ENCODE measurements around the gene CTSA.
A peak's percentile ranks its signal among the peaks of the same experiment; 100 is the strongest.
"Not testable (repeated sequence)": the region's sequence is repeated elsewhere in the genome, so short reads cannot be mapped to it uniquely, and the experiment has no call there.

The CTSA gene

DNA sequence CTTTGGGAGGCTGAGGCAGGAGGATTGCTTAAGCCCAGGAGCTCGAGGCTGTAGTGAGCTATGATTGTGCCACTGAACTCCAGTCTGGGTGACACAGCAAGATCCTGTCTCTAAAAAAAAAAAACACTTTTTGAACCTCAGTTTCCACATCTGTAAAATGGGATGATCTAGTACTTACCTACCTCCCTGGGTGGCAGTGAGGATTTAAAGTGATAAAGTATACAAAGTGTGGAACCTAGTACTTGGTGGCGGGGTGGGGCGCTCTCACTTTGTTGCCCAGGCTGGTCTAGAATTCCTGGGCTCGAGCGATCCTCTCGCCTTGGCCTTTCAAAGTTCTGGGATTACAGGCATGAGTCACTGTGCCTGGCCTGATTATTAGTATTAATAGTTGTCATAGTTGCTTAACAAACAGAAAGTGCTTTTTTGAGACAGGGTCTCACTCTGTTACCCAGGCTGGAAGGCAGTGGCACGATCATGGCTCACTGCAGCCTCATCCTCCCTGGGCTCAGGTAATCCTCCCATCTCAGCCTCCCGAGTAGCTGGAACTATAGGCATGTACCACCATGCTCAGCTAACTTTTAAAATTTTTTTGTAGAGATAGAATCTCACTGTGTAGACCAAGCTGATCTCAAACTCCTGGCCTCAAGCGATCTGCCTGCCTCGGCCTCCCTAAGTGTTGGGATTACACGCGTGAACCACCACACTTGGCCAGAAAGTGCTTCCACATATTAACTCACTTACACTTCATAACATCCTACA is 27.8 kb downstream of the CTSA start:
- no peak for DNase-seq (ENCODE audit: low spot score)

DNA sequence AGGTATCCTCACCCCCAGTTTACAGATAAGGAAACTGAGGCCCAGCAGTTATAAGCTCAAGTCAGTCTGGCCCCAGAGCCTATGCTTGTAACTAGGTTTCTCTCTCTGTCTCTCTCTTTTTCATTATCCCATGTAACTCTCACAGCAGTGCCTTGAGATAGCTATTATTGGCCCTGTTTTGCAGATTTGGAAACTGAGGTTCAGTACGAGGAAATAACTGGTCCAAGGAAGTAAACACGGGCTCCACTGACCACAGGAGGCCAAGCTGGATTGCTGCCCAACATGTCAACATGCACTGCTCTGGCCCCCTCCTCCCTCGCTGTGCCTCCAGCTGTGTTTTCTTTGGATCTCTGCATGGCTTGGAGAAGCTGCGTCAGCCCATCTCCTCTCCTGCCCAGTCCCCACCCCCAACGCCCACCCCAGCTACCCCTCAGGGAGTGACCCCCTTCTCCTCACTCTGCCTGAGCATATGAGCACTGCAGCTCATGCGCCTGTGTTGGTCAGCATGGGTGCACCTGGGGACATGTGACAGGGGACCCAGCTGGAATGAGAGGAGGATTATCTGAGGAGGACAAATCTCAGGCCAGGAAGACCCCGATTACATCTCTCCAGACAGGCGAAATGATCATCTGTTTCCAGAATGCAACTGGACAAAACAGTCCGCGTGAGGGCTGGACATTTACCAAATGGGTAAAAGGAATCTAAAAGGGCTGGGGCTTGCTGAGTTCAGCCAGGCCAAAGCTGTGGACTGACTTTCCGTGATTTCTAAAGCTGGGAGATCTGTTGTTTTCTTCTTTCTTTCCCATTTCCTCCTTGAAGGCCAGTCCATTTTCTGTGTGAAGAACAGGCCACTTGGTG is 28.6 kb downstream of the CTSA start:
- DNase-seq (ENCODE audit: low spot score), result no peak

DNA sequence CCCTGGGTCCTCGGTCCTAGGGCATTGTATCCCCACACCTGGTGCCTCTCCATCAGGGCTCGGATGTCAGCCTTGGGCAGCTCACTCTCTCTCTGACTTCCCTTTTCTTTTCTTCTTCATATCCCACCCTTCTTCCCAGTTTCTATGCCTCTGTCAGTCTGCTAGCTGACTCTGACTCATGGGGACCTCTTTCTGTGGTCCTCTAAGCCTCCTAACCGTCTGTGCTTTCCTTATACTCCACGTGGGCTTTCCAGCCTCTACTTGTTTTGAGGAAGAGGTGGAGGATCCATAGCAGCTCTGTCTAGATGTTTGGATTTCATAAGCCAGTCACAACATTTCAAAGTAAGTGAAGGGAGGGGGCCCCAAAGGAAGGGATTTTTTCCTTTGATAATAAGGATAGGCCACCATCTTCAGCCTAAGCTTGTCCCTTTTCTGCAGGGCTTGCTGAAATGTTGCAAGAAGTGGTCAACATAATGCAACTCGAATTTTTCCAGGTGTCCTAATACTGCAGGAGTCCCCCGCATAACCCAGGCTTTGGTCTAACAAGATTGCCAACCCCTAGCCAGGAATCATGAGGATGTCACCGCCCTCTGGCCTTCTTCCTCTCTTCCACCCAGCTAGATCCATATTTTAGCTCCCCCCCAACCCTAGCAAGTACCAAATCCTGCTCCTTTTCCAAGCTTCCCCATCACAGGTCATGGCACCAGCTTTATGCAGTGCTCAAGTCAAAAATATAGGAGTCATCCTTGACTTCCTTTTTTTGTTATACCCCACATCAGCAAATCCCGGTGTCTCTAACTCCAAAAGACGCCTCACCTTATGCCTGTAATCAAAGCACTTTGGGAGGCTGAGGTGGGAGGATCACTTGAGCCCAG is 29.6 kb downstream of the CTSA start:
- no peak for DNase-seq (ENCODE audit: low spot score)

DNA sequence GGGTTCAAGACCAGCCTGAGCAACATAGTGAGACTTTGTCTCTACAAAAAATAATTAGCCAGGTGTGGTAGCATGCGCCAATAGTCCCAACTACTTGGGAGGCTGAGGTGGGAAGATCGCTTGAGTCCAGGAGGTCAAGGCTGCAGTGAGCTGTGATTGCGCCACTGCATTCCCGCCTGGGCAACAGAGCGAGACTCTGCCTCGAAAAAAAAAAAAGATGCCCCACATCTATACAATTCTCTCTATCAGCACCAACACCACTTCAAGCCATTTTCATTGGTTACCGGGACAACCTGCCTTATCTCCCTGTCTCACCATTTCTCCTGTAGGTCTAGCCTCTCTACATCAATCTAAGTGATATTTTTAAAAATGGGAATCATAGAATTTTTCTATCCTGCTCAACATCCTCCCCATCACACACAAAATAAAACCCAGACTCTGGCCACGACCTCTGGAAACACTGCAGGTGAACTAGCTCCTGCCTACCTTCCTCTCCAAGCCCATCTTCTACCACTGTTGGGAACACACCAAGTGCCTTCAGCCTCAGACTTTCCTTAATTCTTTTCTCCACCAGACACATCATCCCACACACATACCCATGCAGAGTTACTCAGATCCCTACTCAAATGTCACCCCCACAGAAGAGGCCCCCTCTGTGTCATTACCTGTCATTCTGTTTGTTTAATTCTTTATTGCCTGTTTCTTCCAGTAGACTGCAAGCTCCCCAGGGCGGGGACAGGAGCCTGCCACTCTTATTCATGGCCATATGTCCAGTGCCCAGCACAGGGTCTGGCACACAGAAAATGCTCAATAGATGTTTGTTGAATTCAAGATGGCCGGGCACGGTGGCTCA is 30.4 kb downstream of the CTSA start:
- DNase-seq (ENCODE audit: low spot score), result no peak

DNA sequence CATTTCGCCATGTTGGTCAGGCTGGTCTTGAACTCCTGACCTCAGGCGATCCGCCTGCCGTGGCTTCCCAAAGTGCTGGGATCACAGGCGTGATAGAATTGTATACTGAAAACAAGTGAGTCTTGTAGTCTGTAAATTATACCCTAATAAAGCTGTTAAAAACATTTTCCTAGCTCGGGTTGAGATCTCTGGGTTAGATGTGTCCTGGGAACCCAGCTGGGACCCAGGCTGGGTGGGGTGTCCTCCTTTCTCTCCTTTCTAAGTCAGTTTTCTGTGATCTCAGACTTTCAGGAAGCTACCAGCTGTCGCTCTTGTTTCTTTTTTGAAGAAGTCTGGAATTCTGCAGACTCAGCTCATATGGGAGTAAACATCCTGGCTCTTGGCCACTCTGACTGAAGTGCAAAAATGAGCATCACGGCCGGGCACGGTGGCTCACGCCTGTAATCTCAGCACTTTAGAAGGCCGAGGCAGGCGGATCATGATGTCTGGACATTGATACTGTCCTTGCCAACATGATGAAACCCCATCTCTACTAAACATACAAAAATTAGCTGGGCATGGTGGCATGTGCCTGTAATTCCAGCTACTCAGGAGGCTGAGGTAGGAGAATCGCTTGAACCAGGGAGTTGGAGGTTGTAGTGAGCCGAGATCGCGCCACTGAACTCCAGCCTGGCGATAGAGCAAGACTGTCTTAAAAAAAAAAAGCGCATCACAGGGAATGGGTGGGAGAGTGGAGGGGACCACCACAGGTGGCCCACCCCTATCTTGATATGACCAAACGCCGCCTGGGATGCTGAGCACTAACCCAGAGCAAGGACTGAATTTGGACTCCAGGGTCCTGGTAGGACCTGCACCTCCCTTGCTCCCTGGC is 33.5 kb downstream of the CTSA start:
- DNase-seq (ENCODE audit: low spot score), result peak; percentile 48

DNA sequence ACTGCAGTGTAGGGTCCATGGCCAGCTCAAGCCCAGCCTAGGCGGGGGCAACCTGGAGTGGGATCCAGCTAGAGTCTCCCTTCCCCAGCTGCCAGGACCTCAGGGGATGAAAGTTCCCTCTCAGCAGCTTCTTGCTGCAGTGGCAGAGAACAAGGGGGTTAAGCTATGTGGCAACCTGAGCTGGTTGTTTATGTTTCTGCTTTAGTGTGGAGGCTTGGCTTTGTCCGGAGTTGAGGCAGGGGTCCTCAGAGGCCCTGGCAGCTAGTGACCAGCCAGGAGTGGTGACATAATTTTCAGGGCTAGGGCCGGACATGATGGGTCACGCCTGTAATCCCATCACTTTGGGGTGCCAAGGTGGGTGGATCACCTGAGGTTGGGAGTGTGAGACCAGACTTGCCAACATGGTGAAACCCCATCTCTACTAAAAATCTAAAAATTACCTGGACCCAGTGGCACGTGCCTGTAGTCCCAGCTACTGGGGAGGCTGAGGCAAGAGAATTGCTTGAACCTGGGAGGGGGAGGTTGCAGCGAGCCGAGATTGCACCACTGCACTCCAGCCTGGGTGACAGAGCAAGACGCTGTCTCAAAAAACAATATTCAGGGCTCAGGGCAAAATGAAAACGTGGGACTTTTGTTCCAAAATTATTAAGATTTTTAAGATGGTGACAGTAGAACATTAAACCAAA is 34.8 kb downstream of the CTSA start:
- DNase-seq (ENCODE audit: low spot score), result no peak

DNA sequence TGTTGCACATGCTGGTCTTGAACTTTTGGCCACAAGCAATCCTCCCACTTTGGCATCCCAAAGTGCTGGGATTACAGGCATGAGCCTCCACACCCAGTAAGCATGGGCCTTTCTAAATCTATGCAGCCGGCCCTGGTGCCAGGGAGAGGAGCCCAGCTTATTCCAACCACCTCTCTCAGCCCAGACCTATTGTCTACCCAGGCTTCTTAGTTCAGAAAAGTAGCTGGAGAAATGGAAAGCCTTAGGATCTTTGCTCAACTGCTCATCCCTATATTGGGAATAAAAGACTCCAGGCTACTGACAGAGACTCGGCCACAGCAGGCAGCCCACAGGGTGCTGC is 35.6 kb downstream of the CTSA start:
- DNase-seq (ENCODE audit: low spot score), result no peak

DNA sequence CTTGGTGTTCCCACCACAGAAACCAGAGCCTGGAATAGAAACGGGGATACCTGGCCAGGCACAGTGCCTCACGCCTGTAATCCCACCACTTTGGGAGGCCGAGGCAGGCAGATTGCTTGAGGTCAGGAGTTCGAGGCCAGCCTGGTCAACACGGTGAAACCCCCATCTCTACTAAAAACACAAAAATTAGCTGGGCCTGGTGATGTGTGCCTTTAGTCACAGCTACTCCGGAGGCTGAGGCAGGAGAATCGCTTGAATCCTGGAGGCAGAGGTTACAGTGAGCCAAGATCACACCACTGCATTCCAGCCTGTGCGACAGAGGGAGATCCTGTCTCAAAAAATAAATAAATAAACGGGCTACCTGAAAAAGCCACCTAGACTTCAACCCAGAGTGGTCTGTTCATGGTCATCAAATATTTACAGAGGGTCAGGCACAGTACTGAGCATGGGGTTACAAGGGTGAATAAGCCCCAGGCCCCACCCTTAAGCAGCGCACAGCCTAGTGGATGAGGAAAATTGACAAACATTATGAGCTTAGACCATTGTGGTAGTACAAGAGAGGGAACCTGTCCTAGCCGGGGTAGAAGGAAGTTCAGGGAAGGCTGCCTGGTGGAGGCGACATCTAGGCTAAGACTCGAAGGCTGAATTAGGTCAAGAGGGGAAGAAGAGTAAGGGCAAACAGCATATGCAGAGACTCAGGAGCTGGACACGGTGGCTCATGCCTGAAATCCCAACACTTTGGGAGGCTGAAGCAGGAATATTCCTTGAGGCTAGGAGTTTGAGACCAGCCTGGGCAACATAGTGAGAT is 36.1 kb downstream of the CTSA start:
- DNase-seq (ENCODE audit: low spot score), result no peak

DNA sequence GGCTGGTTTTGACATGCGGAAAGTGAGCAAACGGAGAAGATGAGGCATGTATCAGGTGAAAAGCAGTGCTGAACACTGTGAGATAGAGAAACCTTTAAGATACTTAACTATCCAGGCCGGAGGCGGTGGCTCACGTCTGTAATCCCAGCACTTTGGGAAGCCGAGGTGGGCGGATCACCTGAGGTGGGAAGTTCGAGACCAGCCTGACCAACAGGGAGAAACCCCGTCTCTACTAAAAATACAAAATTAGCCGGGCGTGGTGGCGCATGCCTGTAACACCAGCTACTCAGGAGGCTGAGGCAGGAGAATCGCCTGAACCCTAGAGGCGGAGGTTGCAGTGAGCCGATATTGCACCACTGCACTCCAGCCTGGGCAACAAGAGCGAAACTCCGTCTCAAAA is 40.5 kb downstream of the CTSA start:
- DNase-seq (ENCODE audit: low spot score), result not testable (repeated sequence)

DNA sequence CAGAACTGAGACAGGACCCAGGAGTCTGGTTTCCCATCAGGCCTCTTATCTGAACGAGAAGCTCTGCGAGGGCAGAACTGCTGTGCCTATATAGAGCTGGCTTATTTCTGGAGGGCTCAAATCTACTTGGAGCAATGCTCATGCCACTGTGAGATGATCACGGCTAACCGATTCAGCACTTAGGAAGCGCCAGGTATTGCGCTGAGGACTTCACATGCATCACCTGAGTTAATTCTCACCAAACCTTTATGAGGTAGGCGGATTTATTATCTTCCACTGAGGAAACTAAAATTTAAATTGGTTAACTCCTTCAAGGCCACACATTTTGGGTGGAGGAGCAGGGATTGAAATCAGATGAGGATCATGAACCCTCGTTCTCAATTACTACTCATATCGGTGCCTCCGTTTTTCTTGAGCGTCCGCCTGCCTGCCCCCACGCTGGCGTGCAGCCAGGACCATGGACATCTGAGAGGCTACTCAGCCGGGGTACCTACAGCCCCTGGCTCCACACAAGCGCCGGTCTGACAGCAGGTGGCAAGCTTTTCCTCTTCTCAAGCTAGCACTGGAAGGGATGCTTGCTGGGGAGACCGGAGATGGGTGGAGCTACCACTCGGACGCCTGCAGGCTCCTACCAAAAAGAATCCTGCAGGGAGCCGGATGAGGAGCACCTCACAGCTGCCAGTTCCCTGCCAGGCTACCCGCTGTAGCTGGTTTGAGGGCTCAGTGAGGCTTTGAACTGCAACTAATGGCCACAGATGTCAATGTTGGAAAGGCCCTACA is 42.3 kb downstream of the CTSA start:
- peak; percentile 69 for DNase-seq (ENCODE audit: low spot score)

DNA sequence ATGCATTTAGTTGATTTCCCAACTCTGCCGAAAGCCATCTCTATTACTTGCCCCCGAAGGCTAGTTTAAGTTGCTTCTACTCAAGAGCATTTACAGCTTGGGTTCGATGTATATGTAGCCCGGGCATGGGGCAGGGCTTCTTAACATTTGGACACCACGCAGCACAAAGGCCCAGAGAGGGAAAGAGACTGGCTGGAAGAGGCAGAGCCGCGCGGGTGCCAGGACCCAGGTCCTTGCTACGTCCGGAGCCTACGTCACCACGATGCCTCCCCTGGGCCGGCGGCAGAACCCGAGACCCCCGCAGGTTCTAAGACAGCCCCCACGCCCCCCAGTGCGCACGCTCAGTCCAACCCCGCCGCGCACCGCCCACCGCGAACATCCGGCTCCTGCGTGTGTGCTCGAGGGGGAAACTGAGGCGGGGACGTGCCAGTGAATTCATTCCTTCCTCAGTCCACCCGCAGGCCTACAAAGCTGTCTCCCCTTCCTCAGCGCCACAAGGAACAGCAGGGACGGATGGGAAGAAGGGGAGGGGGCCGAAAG is 43.0 kb downstream of the CTSA start:
- no peak for DNase-seq (ENCODE audit: low spot score)

DNA sequence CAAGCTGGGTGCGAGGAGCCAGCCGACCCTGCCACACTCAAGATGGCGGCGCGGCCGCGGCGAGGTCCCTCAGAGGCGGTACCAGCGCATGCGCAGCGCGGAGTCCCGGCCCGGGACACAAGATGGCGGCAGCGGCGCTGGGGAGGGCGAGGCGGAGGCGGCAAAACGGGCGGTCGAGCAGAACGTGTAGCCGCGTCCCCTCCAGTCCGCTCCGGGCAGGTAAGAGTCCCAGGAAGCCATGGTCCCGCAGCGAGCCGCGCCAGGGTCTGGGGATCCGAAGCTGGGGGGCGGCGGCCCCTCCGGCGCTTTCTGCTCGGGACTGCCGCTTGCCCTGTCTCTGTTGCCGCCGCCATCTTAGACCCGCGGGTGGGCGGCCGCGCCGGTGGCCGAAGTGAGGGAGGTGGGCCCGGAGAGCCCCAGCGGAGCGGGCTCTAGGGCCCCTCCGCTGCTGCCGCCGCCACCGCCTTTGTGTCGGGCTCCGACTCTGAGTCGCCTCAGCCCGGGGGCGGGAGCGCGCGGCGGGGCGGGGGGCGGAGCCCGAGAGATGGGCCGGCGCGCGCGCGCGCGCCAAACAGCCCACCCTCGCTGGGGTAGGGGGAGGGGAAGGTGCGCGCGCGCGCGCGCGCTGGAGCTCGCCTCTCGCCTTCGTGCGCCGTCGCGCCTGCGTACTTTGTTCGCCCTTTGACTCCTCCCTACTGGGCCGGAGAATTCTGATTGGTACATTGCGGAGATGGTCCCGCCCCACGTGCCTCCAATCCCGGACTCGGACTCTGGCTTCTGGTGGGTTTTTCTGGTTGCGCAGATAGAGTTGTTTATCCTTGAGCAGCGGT is 43.7 kb downstream of the CTSA start, which contains the start of gene PCIF1:
TSS of gene PCIF1 (plus strand) at position 98 of the 830 bp plus-strand sequence. CDS start 4,317 bp downstream, outside the sequence.
- peak; percentile 98 for DNase-seq (ENCODE audit: low spot score)

DNA sequence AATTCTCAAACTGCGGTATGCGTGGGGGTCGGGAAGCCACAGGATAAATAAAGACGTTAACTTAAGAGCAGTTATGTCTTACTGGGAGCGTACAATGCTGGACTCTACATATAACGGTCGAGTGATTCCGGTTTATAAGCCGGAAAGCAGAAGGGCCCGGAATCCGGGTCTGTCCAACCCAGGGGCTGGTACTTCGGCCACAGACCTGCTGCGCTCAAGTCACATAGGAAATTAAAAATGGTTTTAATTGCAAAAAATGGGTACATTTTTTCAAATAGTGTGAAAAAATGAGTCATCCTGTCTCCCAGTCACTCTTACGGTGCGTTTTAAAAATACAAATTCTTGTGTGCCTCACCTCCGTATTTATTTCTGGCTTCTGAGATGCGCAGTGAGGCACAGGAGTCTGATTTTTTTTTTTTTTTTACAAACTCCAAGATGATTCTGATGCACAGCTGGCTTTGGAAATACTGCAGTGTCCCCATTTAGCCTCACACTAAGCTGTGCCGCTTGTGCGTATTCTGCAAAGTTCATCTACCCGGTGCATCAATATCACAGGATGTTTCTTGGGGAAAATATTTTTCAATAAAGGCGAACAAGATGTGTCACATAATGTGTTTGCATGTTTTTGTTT is 44.4 kb downstream of the CTSA start:
- no peak for DNase-seq (ENCODE audit: low spot score)

DNA sequence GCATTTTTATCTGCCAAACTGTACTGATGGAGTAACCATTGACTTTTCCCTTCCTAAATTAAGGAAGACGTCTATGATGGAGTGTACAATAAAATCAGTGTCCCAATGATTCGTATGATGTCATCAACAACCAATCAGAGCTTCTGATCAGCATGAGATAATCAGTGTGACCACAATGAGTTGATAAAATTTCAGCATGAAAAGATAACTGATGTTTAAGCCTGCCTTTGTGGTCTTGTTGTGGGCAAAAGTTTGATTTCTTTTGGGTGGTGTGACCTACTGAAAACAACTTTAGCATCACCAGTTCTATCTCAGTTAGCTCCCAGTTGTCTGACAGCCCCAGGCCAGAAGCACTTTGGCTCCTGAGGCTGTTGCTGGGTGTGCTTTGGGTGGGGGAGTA is 46.6 kb downstream of the CTSA start:
- DNase-seq (ENCODE audit: low spot score), result no peak

DNA sequence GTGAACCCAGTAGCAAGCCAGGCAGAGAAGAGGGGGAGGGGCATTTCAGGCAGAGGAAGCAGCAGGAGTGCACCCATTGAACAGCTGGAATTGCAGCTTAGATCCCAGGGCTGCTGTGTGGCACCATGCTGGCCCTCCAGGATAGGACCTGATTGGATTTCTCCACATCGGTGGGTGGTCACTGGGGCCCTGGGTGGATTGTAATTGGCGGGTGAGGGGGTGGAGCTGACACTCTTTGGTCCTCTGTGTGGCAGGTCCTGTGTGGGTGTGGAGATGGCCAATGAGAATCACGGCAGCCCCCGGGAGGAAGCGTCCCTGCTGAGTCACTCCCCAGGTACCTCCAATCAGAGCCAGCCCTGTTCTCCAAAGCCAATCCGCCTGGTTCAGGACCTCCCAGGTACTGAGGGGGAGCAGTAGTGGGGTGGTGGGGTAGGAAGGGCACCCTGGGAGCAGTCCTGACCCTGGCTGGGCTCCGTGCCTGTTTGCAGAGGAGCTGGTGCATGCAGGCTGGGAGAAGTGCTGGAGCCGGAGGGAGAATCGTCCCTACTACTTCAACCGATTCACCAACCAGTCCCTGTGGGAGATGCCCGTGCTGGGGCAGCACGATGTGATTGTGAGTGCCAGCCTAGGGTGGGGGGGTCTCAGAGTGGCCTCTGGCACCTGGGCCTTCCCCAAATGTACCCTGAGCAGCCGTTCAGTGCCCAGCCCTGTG is 47.7 kb downstream of the CTSA start:
- no peak for DNase-seq (ENCODE audit: low spot score)

DNA sequence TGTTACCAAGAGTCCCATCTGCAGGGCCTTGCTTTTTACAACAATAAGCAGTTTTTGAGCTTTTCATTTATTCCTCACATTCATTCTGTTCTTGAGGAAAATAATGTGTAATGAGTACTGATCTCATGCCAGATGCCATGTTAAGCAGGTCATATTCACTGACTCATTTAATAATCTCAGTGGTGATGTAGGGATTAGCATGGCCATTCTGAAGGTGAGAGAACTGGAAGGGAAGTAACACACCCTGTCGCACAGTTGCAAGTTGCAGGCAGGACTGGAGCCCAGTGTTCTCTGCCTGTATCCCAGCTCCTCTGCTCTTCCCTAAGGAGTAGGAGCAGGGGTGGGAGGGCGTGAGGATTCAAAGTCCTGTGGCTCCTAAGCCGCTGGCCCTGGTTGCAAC is 48.9 kb downstream of the CTSA start:
- DNase-seq (ENCODE audit: low spot score), result no peak

Data from kidney capillary endothelial cell (primary cell).